ENCODE results near the gene VPS13D.

DNA sequence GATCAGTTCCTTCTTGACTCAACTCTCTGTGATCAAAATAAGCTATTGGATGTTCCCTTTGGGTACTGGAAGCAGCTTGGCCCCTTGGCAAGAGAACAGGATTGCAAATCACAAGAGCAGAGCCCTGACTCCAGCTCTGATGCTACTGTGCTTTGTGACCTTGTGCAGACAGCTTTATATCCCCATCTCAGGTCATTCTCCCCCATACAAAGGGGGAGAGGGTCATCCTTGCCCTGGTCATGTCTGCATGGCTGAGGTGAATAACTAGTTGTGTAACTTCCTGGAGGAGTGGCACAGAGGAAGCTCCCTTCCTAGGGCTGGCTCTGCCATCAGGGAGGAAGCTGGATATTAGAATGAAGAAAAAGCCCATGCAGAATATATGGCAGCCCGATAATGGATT is 245.3 kb downstream of the VPS13D start:
- TF ChIP-seq CTCF (IDR thresholded peaks at IDR 0.05) = no peak
- TF ChIP-seq POLR2A (IDR thresholded peaks at IDR 0.05) = no peak

Data from thyroid gland (tissue), 4 donors.